HEK293 (cell line): Measurements from ENCODE around the gene BTBD3.

ENCODE experiments used
- CTCF ChIA-PET: fragments of 350-600 bp; formaldehyde crosslinking; extraction: SDS; loops from one replicate; lab custom pipeline; 2021; ENCODE audit warnings: antibody characterized with exemption; lab: Yijun Ruan, JAX
- POLR2A ChIA-PET: fragments of 300-600 bp; formaldehyde crosslinking; extraction: SDS; loops from one replicate; lab custom pipeline; 2020; ENCODE audit warnings: antibody characterized with exemption, inconsistent platforms; lab: Yijun Ruan, JAX
- H3K27ac ChIP-seq: fragments of 200-500 bp; sonication (Bioruptor generic); 2 replicates; pipeline ENCODE4 v1.5.1; 2014; ENCODE audit warnings: low read depth, low read length, control low read depth, inconsistent platforms; ENCODE audit errors: extremely low read depth
- H3K36me3 ChIP-seq, 2 experiments: fragments of 200-500 bp in 1 of 2; sonication (Bioruptor generic) in 1 of 2; 1 replicate in 1 of 2; 2 replicates in 1 of 2; pipeline ENCODE4 v1.5.1; 2014 to 2017; ENCODE audit warnings: inconsistent platforms in 2 of 2, low read length in 2 of 2; ENCODE audit not compliant: control insufficient read depth in 2 of 2, insufficient read depth in 1 of 2
- H3K4me1 ChIP-seq: fragments of 200-500 bp; sonication (Bioruptor generic); 2 replicates; pipeline ENCODE4 v1.5.1; 2014; ENCODE audit warnings: mild to moderate bottlenecking, low read length, inconsistent platforms; ENCODE audit not compliant: control insufficient read depth, insufficient read depth
- H3K4me3 ChIP-seq: 2 replicates; pipeline ENCODE4 v1.5.1; 2011; ENCODE audit warnings: low read depth, mild to moderate bottlenecking, control low read depth, low read length, moderate library complexity
- H3K9me3 ChIP-seq: fragments of 200-500 bp; sonication (Bioruptor generic); 2 replicates; pipeline ENCODE4 v1.5.1; 2014; ENCODE audit warnings: low read depth, low read length, inconsistent platforms; ENCODE audit not compliant: control insufficient read depth, insufficient read depth
- HOXD13 ChIP-seq: sonication (generic); formaldehyde crosslinking; IDR thresholded peaks from 2 replicates; pipeline ENCODE4 v1.8.0; 2022; ENCODE audit warnings: missing genetic modification reagents, borderline replicate concordance
- MEIS1 ChIP-seq: sonication (generic); formaldehyde crosslinking; IDR thresholded peaks from 2 replicates; pipeline ENCODE4 v1.8.1; 2022; ENCODE audit warnings: missing genetic modification reagents, mild to moderate bottlenecking, borderline replicate concordance
- PRDM1 ChIP-seq: fragments of 450-650 bp; formaldehyde crosslinking; IDR thresholded peaks from 2 replicates; pipeline ENCODE4; 2016; ENCODE audit warnings: missing biosample characterization, missing genetic modification characterization
- SALL2 ChIP-seq: fragments of 450-650 bp; formaldehyde crosslinking; IDR thresholded peaks from 2 replicates; pipeline ENCODE4 v1.5.0; 2017; ENCODE audit warnings: missing biosample characterization, mild to moderate bottlenecking, missing genetic modification characterization, borderline replicate concordance
- ZFP3 ChIP-seq: fragments of 450-650 bp; formaldehyde crosslinking; IDR thresholded peaks from 2 replicates; pipeline ENCODE4 v1.5.1; 2016; ENCODE audit warnings: low read depth, missing biosample characterization, missing genetic modification characterization
- ZNF266 ChIP-seq: fragments of 450-650 bp; formaldehyde crosslinking; IDR thresholded peaks from 2 replicates; pipeline ENCODE4 v1.5.1; 2016; ENCODE audit warnings: missing biosample characterization, missing genetic modification characterization, low read depth
- ZNF354C ChIP-seq: fragments of 450-650 bp; formaldehyde crosslinking; IDR thresholded peaks from 2 replicates; pipeline ENCODE4 v1.5.1; 2016; ENCODE audit warnings: missing biosample characterization, missing genetic modification characterization, low read depth, borderline replicate concordance
- ZNF426 ChIP-seq: fragments of 450-650 bp; formaldehyde crosslinking; IDR thresholded peaks from 2 replicates; pipeline ENCODE4 v1.5.1; 2017; ENCODE audit warnings: missing biosample characterization, missing genetic modification characterization, mild to moderate bottlenecking, inconsistent platforms, moderate library complexity
- ZNF473 ChIP-seq: fragments of 450-650 bp; formaldehyde crosslinking; IDR thresholded peaks from 2 replicates; pipeline ENCODE4 v1.5.1; 2017; ENCODE audit warnings: missing biosample characterization, missing genetic modification characterization
- ZNF544 ChIP-seq: fragments of 450-650 bp; formaldehyde crosslinking; IDR thresholded peaks from 2 replicates; pipeline ENCODE4 v1.5.0; 2017; ENCODE audit warnings: missing biosample characterization, missing genetic modification characterization
- ZNF571 ChIP-seq: fragments of 450-650 bp; formaldehyde crosslinking; IDR thresholded peaks from 2 replicates; pipeline ENCODE4 v1.5.0; 2017; ENCODE audit warnings: missing biosample characterization, missing genetic modification characterization
- ZNF785 ChIP-seq: fragments of 450-650 bp; formaldehyde crosslinking; IDR thresholded peaks from 2 replicates; pipeline ENCODE4 v1.5.1; 2016; ENCODE audit warnings: missing biosample characterization, missing genetic modification characterization
- TF ChIP-seq, protein P1 (sequence below): fragments of 450-650 bp; formaldehyde crosslinking; IDR thresholded peaks from 2 replicates; pipeline ENCODE4 v1.5.1; 2016; ENCODE audit warnings: missing biosample characterization, missing genetic modification characterization
- TF ChIP-seq, protein P2 (sequence below): fragments of 450-650 bp; formaldehyde crosslinking; optimal IDR thresholded peaks from 2 replicates; pipeline ENCODE3; 2016; ENCODE audit warnings: missing biosample characterization, mild to moderate bottlenecking, missing genetic modification characterization
- TF ChIP-seq, protein P3 (sequence below): fragments of 450-650 bp; formaldehyde crosslinking; IDR thresholded peaks from 2 replicates; pipeline ENCODE4 v1.5.1; 2016; ENCODE audit warnings: missing biosample characterization, missing genetic modification characterization
- TF ChIP-seq, protein P4 (sequence below): fragments of 450-650 bp; formaldehyde crosslinking; IDR thresholded peaks from 2 replicates; pipeline ENCODE4 v1.5.1; 2017; ENCODE audit warnings: missing biosample characterization, missing genetic modification characterization
- TF ChIP-seq, protein P5 (sequence below): fragments of 450-650 bp; formaldehyde crosslinking; IDR thresholded peaks from 2 replicates; pipeline ENCODE4 v1.5.1; 2017; ENCODE audit warnings: missing biosample characterization, missing genetic modification characterization
- TF ChIP-seq, protein P6 (sequence below): fragments of 450-650 bp; formaldehyde crosslinking; IDR thresholded peaks from 2 replicates; pipeline ENCODE4 v1.5.1; 2016; ENCODE audit warnings: missing biosample characterization, missing genetic modification characterization
- TF ChIP-seq, protein P7 (sequence below): fragments of 450-650 bp; formaldehyde crosslinking; IDR thresholded peaks from 2 replicates; pipeline ENCODE4 v1.5.1; 2016; ENCODE audit warnings: missing biosample characterization, missing genetic modification characterization

BTBD3 gene

DNA sequence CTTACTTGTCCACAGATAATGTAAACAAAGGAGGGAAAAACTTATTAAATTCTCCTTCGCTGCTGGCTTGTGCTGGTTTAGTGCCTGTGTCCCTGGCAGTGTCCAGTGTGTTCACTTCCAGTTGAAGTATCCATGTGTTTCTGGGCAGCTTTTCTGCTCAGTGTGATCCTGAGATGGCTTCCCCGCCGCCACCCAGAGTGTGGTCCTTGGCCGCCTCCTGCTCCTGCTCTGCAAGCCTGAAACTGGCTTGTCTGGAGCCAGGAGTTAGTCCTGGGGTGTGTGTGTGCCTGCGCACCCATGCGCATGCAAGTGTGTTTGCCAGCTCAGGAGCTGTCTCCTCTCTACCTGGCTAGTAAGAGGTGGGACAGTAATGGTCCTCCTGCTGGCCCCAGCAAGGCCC lies 7.2 kb downstream of the BTBD3 start:
- no peak overlapping the region for H3K27ac ChIP-seq
- peaks cover 6% of the 10 kb centered on the region; the same call in 1 of the 2 replicates for H3K4me1 ChIP-seq
- CTCF ChIA-PET: no interaction called here
- H3K4me3 ChIP-seq: no peak overlapping the region
- peaks cover 0 to 60% of the 10 kb centered on the region in 2 experiments for H3K36me3 ChIP-seq
- no peaks in the 10 kb centered on the region for H3K9me3 ChIP-seq
- TF ChIP-seq ZNF571 (no peak), ZNF473 (no peak), HOXD13 (no peak), ZNF785 (tag by site-specific recombination) (no peak)
- TF ChIP-seq, protein P1, sequence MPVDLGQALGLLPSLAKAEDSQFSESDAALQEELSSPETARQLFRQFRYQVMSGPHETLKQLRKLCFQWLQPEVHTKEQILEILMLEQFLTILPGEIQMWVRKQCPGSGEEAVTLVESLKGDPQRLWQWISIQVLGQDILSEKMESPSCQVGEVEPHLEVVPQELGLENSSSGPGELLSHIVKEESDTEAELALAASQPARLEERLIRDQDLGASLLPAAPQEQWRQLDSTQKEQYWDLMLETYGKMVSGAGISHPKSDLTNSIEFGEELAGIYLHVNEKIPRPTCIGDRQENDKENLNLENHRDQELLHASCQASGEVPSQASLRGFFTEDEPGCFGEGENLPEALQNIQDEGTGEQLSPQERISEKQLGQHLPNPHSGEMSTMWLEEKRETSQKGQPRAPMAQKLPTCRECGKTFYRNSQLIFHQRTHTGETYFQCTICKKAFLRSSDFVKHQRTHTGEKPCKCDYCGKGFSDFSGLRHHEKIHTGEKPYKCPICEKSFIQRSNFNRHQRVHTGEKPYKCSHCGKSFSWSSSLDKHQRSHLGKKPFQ (tag by site-specific recombination): no peak
- TF ChIP-seq, protein P2, sequence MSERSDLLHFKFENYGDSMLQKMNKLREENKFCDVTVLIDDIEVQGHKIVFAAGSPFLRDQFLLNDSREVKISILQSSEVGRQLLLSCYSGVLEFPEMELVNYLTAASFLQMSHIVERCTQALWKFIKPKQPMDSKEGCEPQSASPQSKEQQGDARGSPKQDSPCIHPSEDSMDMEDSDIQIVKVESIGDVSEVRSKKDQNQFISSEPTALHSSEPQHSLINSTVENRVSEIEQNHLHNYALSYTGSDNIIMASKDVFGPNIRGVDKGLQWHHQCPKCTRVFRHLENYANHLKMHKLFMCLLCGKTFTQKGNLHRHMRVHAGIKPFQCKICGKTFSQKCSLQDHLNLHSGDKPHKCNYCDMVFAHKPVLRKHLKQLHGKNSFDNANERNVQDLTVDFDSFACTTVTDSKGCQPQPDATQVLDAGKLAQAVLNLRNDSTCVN: no peak
- TF ChIP-seq, protein P3, sequence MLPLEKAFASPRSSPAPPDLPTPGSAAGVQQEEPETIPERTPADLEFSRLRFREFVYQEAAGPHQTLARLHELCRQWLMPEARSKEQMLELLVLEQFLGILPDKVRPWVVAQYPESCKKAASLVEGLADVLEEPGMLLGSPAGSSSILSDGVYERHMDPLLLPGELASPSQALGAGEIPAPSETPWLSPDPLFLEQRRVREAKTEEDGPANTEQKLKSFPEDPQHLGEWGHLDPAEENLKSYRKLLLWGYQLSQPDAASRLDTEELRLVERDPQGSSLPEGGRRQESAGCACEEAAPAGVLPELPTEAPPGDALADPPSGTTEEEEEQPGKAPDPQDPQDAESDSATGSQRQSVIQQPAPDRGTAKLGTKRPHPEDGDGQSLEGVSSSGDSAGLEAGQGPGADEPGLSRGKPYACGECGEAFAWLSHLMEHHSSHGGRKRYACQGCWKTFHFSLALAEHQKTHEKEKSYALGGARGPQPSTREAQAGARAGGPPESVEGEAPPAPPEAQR (tag by site-specific recombination): no peak
- TF ChIP-seq, all 188 proteins: peak for 0
- POLR2A ChIA-PET: no interaction called here

DNA sequence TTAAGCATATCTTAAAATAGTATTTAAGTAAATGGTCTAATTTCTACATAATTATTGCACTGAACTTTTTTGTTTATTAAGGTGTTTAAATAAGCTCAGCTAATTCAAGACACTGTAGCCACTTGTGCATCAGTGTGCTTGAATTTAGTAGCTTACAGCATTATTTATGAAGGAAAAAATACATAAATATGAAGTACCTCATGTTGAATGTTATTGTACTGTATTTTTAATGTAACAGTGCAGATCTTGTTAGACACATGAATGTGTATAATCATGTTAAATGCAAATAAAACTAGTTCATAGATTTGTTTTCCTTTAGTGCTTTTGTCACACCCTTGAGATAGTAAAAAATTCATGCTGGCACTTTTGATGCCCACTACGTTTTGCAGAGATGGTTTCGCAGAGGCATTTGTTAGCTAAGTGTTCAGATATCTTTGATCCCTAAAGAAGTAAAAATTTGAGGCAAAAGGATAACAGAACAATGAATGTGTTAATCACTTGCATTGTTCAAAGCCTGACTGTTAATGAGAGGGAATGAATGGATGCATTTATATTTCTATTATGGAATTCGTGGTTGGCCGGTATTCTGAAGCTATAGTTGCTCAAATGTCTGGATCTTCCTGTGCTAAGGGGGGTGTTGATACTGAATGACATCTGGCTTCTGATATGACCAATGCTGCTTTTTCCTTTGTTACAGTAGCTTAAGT lies 8.8 kb downstream of the BTBD3 start:
- no peak for TF ChIP-seq PRDM1 (tag by site-specific recombination)
- no peak for TF ChIP-seq ZFP3 (tag by site-specific recombination)
- TF ChIP-seq, all 188 proteins: peak for 0
- peaks cover 6% of the 10 kb centered on the region; the same call in 1 of the 2 replicates for H3K4me1 ChIP-seq
- ChIA-PET POLR2A (interaction anchor here (0.5 kb wide), 1 partner anchor 379 kb away, joined by 6 read pairs; no protein-coding TSS in a partner anchor), CTCF (interaction anchor here (0.6 to 1.1 kb wide), 2 partner anchors 39 to 1445 kb away, joined by 3 read pairs; no protein-coding TSS in a partner anchor)
- peaks cover 0 to 54% of the 10 kb centered on the region in 2 experiments for H3K36me3 ChIP-seq
- H3K4me3 ChIP-seq: no peak overlapping the region
- H3K9me3 ChIP-seq: no peaks in the 10 kb centered on the region
- no peak overlapping the region for H3K27ac ChIP-seq

DNA sequence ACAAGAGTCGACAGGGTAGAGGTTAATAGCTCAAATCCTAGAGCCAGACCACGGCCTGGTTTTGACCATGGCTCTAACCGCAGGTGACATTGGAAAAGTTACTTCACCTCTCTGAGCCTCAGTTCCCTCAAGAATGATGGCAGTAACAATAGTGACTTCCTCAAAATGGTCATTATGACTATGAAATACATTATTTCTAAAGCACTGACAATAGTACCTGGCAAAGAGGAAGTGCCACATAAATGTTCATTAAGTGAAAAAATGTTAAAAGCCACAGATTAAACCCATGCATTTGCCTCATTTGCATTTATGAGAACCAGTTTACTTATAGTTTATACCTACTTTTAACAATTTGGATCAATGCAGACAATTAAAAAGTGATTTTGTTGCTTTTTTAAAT lies 12.3 kb downstream of the BTBD3 start:
- ChIA-PET CTCF (no interaction called here), POLR2A (no interaction called here)
- Histone ChIP-seq H3K9me3 (no peaks in the 10 kb centered on the region), H3K4me3 (no peak overlapping the region), H3K4me1 (0 out of 2 replicates have a peak, but pooled peaks cover 4% of the 10 kb centered on the region), H3K27ac (no peak overlapping the region), H3K36me3 (peaks cover 0 to 30% of the 10 kb centered on the region in 2 experiments; a peak in 1 of 3 replicates)
- TF ChIP-seq SALL2 (no peak), MEIS1 (CRISPR knock-in tag) (no peak), ZNF266 (tag by site-specific recombination) (no peak), ZNF544 (tag by site-specific recombination) (no peak), ZNF426 (tag by site-specific recombination) (no peak), ZNF354C (tag by site-specific recombination) (no peak)
- TF ChIP-seq, protein P4, sequence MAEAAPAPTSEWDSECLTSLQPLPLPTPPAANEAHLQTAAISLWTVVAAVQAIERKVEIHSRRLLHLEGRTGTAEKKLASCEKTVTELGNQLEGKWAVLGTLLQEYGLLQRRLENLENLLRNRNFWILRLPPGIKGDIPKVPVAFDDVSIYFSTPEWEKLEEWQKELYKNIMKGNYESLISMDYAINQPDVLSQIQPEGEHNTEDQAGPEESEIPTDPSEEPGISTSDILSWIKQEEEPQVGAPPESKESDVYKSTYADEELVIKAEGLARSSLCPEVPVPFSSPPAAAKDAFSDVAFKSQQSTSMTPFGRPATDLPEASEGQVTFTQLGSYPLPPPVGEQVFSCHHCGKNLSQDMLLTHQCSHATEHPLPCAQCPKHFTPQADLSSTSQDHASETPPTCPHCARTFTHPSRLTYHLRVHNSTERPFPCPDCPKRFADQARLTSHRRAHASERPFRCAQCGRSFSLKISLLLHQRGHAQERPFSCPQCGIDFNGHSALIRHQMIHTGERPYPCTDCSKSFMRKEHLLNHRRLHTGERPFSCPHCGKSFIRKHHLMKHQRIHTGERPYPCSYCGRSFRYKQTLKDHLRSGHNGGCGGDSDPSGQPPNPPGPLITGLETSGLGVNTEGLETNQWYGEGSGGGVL: no peak
- TF ChIP-seq, protein P5, sequence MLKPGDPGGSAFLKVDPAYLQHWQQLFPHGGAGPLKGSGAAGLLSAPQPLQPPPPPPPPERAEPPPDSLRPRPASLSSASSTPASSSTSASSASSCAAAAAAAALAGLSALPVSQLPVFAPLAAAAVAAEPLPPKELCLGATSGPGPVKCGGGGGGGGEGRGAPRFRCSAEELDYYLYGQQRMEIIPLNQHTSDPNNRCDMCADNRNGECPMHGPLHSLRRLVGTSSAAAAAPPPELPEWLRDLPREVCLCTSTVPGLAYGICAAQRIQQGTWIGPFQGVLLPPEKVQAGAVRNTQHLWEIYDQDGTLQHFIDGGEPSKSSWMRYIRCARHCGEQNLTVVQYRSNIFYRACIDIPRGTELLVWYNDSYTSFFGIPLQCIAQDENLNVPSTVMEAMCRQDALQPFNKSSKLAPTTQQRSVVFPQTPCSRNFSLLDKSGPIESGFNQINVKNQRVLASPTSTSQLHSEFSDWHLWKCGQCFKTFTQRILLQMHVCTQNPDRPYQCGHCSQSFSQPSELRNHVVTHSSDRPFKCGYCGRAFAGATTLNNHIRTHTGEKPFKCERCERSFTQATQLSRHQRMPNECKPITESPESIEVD (tag by site-specific recombination): no peak
- TF ChIP-seq, protein P6, sequence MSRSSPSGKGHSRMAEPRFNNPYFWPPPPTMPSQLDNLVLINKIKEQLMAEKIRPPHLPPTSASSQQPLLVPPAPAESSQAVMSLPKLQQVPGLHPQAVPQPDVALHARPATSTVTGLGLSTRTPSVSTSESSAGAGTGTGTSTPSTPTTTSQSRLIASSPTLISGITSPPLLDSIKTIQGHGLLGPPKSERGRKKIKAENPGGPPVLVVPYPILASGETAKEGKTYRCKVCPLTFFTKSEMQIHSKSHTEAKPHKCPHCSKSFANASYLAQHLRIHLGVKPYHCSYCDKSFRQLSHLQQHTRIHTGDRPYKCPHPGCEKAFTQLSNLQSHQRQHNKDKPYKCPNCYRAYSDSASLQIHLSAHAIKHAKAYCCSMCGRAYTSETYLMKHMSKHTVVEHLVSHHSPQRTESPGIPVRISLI (tag by site-specific recombination): no peak
- TF ChIP-seq, protein P7, sequence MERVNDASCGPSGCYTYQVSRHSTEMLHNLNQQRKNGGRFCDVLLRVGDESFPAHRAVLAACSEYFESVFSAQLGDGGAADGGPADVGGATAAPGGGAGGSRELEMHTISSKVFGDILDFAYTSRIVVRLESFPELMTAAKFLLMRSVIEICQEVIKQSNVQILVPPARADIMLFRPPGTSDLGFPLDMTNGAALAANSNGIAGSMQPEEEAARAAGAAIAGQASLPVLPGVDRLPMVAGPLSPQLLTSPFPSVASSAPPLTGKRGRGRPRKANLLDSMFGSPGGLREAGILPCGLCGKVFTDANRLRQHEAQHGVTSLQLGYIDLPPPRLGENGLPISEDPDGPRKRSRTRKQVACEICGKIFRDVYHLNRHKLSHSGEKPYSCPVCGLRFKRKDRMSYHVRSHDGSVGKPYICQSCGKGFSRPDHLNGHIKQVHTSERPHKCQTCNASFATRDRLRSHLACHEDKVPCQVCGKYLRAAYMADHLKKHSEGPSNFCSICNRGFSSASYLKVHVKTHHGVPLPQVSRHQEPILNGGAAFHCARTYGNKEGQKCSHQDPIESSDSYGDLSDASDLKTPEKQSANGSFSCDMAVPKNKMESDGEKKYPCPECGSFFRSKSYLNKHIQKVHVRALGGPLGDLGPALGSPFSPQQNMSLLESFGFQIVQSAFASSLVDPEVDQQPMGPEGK (tag by site-specific recombination): no peak
